ENCODE data around the gene ACSF3.
A peak's percentile ranks its signal among the peaks of the same experiment; 100 is the strongest.

ACSF3 gene

DNA sequence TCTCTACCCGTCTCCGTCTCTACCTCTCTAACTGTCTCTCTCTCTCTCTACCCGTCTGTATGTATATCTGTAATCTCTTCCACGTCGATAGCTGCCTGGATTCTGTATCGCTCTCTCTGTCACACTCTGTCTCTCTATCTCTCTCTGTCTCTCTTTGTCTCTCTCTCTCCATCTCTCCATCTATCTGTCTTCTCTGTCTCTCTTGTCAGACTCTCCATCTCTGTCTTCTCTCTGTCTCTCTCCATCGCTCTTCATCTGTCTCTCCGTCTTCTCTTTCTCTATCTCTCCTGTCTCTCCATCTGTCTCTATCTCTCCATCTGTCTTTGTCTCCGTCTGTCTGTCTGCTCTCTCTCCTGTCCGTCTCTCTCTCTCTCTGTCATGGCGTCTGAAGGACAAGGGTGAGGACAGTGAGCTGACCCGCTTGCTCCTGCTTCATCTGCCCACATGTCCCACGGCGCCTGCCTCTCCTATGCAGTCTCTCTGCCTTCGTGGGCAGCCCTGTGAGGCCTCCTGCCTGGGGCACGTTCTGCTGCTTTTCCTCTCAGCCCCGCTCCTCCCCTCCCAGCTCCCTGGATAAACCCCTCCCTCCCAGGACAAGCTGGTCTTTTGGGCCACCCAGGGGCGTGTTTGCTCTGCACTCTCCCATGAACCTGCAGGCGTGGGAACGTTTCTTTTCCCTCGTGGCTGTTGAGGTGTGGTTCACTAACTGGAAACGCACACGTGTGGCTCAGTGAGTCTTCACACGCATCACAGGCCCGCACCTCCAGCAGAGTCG is 18.9 kb downstream of the ACSF3 start:
- no peak for TF ChIP-seq CTCF (IDR thresholded peaks at IDR 0.05)
- intact Hi-C loops (cut with DNase I; ENCODE audit: low total_unique reads): no loop called here
- Histone ChIP-seq H3K4me3 (no peak overlapping the region), H3K9me3 (no peaks in the 10 kb centered on the region), H3K27ac (no peak overlapping the region), H3K36me3 (peaks cover 48 to 86% (median 62%) of the 10 kb centered on the region in 3 donors), H3K27me3 (no peaks in the 10 kb centered on the region), H3K4me1 (peaks cover 0 to 4% (median 0%) of the 10 kb centered on the region in 4 donors)
- DNase-seq: no peak

DNA sequence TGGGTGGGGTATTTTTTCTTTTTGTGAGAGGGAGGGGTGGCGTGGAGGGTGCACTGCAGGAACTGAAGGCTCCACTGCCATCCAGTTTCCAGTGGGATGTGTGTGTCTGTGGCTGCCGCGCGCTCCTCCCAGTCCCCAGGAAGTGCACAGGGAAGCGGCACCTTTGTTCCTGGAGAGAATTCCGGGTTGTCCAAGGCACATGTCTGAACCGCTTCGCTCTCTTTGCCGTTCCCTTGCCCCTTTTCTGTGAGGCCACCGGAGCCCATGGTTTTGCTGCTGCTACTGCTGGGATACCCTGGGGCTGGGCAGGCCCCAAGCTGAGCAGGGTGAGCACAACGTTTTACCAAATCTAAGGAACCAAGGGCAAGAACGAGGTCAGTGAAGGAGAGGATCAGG is 19.5 kb downstream of the ACSF3 start:
- intact Hi-C loops (cut with DNase I; ENCODE audit: low total_unique reads): no loop called here
- no peaks in the 10 kb centered on the region for H3K27me3 ChIP-seq
- peaks cover 0 to 4% (median 0%) of the 10 kb centered on the region in 4 donors for H3K4me1 ChIP-seq
- H3K36me3 ChIP-seq: peaks cover 47 to 86% (median 65%) of the 10 kb centered on the region in 3 donors
- H3K4me3 ChIP-seq: no peak overlapping the region
- H3K27ac ChIP-seq: no peak overlapping the region
- no peak for TF ChIP-seq CTCF (IDR thresholded peaks at IDR 0.05)
- no peaks in the 10 kb centered on the region for H3K9me3 ChIP-seq
- DNase-seq: no peak

DNA sequence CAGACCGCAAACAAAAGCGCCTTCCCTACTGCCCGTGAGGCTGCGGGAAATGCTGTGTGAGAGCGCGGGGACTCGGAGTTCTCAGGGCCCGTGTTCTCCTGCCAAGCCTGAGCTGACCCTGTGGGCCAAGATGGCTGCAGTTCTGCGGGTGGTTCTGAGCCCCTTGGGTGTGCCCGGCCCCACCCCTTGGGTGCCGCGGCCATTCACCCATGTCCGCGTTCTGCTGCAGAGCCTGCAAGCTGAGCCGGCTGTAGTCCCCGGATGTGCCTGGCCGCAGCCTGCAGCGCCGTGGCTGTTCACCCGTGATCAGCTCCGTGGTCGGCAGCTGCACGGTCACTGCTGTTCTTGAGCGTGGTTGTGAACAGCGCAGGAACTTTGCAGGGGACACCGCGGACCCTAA is 20.0 kb downstream of the ACSF3 start:
- Histone ChIP-seq H3K36me3 (peaks cover 47 to 86% (median 70%) of the 10 kb centered on the region in 3 donors), H3K4me3 (no peak overlapping the region), H3K27ac (no peak overlapping the region), H3K9me3 (no peaks in the 10 kb centered on the region), H3K27me3 (no peaks in the 10 kb centered on the region), H3K4me1 (peaks cover 0 to 4% (median 0%) of the 10 kb centered on the region in 4 donors)
- intact Hi-C loops (cut with DNase I; ENCODE audit: low total_unique reads): no loop called here
- no peak for TF ChIP-seq CTCF (IDR thresholded peaks at IDR 0.05)
- DNase-seq: no peak

DNA sequence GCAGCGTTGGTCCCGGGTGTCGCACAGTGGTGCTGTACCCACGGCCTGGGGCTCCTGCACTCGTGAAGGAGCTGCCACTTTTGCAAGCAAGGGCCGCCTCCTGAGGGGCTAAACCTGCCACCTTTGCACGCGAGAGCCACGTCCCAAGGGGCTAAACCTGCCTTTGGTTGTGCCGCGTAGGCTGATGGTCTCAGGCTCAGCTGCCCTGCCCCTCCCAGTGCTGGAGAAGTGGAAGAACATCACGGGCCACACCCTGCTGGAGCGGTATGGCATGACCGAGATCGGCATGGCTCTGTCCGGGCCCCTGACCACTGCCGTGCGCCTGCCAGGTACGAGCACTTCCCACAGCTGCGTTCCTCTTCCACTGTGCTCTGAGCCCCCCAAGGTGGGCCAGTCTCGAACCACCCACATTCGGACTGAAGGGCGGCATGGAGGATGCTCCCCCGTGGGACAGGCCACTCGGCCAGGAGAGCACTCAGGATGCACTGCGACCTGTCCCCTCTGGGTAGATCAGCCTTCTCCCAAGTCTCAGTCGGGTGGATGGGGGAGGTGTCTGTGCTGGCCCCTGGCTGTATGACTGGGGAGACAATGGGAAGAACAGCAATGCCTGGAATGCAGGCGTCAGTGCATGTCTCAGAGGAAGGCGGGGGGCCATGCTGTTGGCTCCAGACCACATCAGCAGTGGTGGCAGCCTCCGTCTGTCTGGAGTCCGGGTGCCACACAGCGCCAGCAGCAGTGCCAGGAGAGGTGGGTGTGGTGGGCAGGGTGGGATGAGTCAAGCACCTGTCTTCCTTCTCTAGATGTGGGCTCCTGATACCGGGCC is 20.7 kb downstream of the ACSF3 start:
- H3K27ac ChIP-seq: no peak overlapping the region
- peaks cover 47 to 91% (median 73%) of the 10 kb centered on the region in 3 donors for H3K36me3 ChIP-seq
- no peak for DNase-seq
- intact Hi-C loops (cut with DNase I; ENCODE audit: low total_unique reads): no loop called here
- H3K27me3 ChIP-seq: no peaks in the 10 kb centered on the region
- no peaks in the 10 kb centered on the region for H3K9me3 ChIP-seq
- no peak overlapping the region for H3K4me3 ChIP-seq
- H3K4me1 ChIP-seq: peaks cover 0 to 4% (median 0%) of the 10 kb centered on the region in 4 donors
- TF ChIP-seq CTCF (IDR thresholded peaks at IDR 0.05): no peak

GRCh38 chr16:89115216-89115861 is 21.7 kb downstream of the ACSF3 start:
- no peak for TF ChIP-seq CTCF (IDR thresholded peaks at IDR 0.05)
- H3K4me3 ChIP-seq: no peak overlapping the region
- no peaks in the 10 kb centered on the region for H3K9me3 ChIP-seq
- no peaks in the 10 kb centered on the region for H3K27me3 ChIP-seq
- H3K27ac ChIP-seq: no peak overlapping the region
- intact Hi-C loops (cut with DNase I; ENCODE audit: low total_unique reads): no loop called here
- DNase-seq: peak; percentile 75 to 83
- peaks cover 47 to 96% (median 83%) of the 10 kb centered on the region in 3 donors for H3K36me3 ChIP-seq
- peaks cover 0 to 4% (median 0%) of the 10 kb centered on the region in 4 donors for H3K4me1 ChIP-seq

All from tibial artery (tissue), 4 donors.